Neural cell (in vitro differentiated cells): ENCODE results near the gene NUDT1. TPM values are rescaled to one million over a fixed set of nuclear protein-coding genes. Genes with fewer than 3 reads are reported as not detected.

Experiments used
- H2AFZ ChIP-seq: fragments of 200-600, 300-800 bp; sonication (generic), shearing (Covaris generic); 2 replicates; pipeline ENCODE4 v1.6.0; 2014; ENCODE audit warnings: low read depth, mild to moderate bottlenecking, antibody characterized with exemption, low read length, moderate library complexity
- H3F3A ChIP-seq: fragments of 200-600 bp; shearing (Covaris generic); 2 replicates; pipeline ENCODE4 v1.6.1; 2016; ENCODE audit warnings: mild to moderate bottlenecking, moderate library complexity, mixed read lengths, antibody characterized with exemption, low read length; ENCODE audit not compliant: insufficient read depth, poor library complexity, severe bottlenecking
- H3K27ac ChIP-seq: fragments of 200-600, 300-800 bp; sonication (generic), shearing (Covaris generic); 2 replicates; pipeline ENCODE4 v1.5.1; 2014; ENCODE audit warnings: mild to moderate bottlenecking, low read length, moderate library complexity
- H3K27me3 ChIP-seq: fragments of 300-800, 200-600 bp; sonication (generic), shearing (Covaris generic); 2 replicates; pipeline ENCODE4 v1.6.0; 2014; ENCODE audit warnings: mild to moderate bottlenecking, low read depth, low read length, moderate library complexity; ENCODE audit not compliant: insufficient read depth
- H3K36me3 ChIP-seq: fragments of 300-800, 200-600 bp; sonication (generic), shearing (Covaris generic); 2 replicates; pipeline ENCODE4 v1.5.1; 2014; ENCODE audit warnings: mild to moderate bottlenecking, antibody characterized with exemption, low read length, moderate library complexity; ENCODE audit not compliant: insufficient read depth
- H3K4me2 ChIP-seq: fragments of 300-800, 200-600 bp; sonication (generic), shearing (Covaris generic); 2 replicates; pipeline ENCODE4 v1.6.0; 2014; ENCODE audit warnings: mild to moderate bottlenecking, low read length
- H3K4me3 ChIP-seq: fragments of 300-800, 200-600 bp; sonication (generic), shearing (Covaris generic); 2 replicates; pipeline ENCODE4 v1.5.1; 2014; ENCODE audit warnings: mild to moderate bottlenecking, low read length, moderate library complexity
- H3K79me2 ChIP-seq: fragments of 200-600 bp; shearing (Covaris generic); replicated peaks from 2 replicates; pipeline ENCODE4 v1.6.0; 2014; ENCODE audit warnings: mild to moderate bottlenecking, low read length, moderate library complexity; ENCODE audit not compliant: insufficient read depth
- H3K9ac ChIP-seq: fragments of 300-800, 200-600 bp; sonication (generic), shearing (Covaris generic); 2 replicates; pipeline ENCODE4 v1.6.1; 2016; ENCODE audit warnings: mild to moderate bottlenecking, low read length, mixed read lengths
- H3K9me2 ChIP-seq: fragments of 200-600 bp; shearing (Covaris generic); 2 replicates; pipeline ENCODE4 v1.6.1; 2016; ENCODE audit warnings: mild to moderate bottlenecking, low read length, mixed read lengths; ENCODE audit not compliant: insufficient read depth
- H3K9me3 ChIP-seq: fragments of 200-600, 300-800 bp; sonication (generic), shearing (Covaris generic); 2 replicates; pipeline ENCODE4 v1.6.1; 2016; ENCODE audit warnings: mild to moderate bottlenecking, mixed run types, low read length, moderate library complexity, mixed read lengths
- H4K20me1 ChIP-seq: fragments of 200-600 bp; shearing (Covaris generic); 2 replicates; pipeline ENCODE4 v1.6.1; 2016; ENCODE audit warnings: mild to moderate bottlenecking, mixed run types; ENCODE audit not compliant: insufficient read depth
- CTCF ChIP-seq: fragments of 450-650 bp; IDR thresholded peaks from 2 replicates; pipeline ENCODE4 v1.5.1; 2014; ENCODE audit warnings: antibody characterized with exemption, mild to moderate bottlenecking, moderate library complexity; ENCODE audit not compliant: poor library complexity, severe bottlenecking
- EP300 ChIP-seq: fragments of 450-650 bp; conservative IDR thresholded peaks from 2 replicates; pipeline ENCODE4 v1.6.1; 2014; ENCODE audit warnings: antibody characterized with exemption, mild to moderate bottlenecking, moderate library complexity; ENCODE audit not compliant: poor library complexity, severe bottlenecking
- EZH2 ChIP-seq: fragments of 200-600, 300-800 bp; shearing (Covaris generic), sonication (generic); IDR thresholded peaks from 2 replicates; pipeline ENCODE4 v1.6.1; 2014; ENCODE audit warnings: antibody characterized with exemption, low read length, borderline replicate concordance, mild to moderate bottlenecking; ENCODE audit not compliant: insufficient read depth, poor library complexity, severe bottlenecking
- MXI1 ChIP-seq: fragments of 450-650 bp; conservative IDR thresholded peaks from 2 replicates; pipeline ENCODE4 v1.6.1; 2014; ENCODE audit warnings: antibody characterized with exemption, mild to moderate bottlenecking; ENCODE audit not compliant: poor library complexity, severe bottlenecking
- POLR2AphosphoS5 ChIP-seq: IDR thresholded peaks from 2 replicates; pipeline ENCODE4 v1.6.1; 2012
- RAD21 ChIP-seq: fragments of 450-650 bp; conservative IDR thresholded peaks from 2 replicates; pipeline ENCODE4 v1.6.1; 2014; ENCODE audit warnings: antibody characterized with exemption, mild to moderate bottlenecking, moderate library complexity
- REST ChIP-seq: IDR thresholded peaks from 2 replicates; pipeline ENCODE4 v1.6.1; 2012; ENCODE audit warnings: borderline replicate concordance
- SMC3 ChIP-seq: fragments of 450-650 bp; conservative IDR thresholded peaks from 2 replicates; pipeline ENCODE4 v1.6.1; 2014; ENCODE audit warnings: antibody characterized with exemption, mild to moderate bottlenecking, moderate library complexity; ENCODE audit not compliant: poor library complexity
- TAF1 ChIP-seq: IDR thresholded peaks from 2 replicates; pipeline ENCODE4 v1.6.1; 2012; ENCODE audit warnings: low read depth
- polyA plus RNA-seq: library from polyadenylated mRNA; depleted of rRNA; stranded (reverse); fragments of >200 nt; gene quantifications from 2 replicates; pipeline ENCODE4 v1.2.3, GENCODE V29; 2014

NUDT1 gene
- polyA plus RNA-seq, 1 donor from 2014 or later = 67.8 TPM

- Histone ChIP-seq H3K27ac (no peak overlapping the region), H2AFZ (no peak overlapping the region), H3K36me3 (no peaks in the 10 kb centered on the region), H3K9me2 (no peaks in the 10 kb centered on the region), H3K4me2 (no peak overlapping the region), H4K20me1 (no peaks in the 10 kb centered on the region), H3F3A (no peaks in the 10 kb centered on the region), H3K9me3 (no peaks in the 10 kb centered on the region), H3K79me2 (no peaks in the 10 kb centered on the region), H3K27me3 (no peaks in the 10 kb centered on the region), H3K4me3 (no peak overlapping the region), H3K9ac (no peak overlapping the region)
- TF ChIP-seq SMC3 (no peak), RAD21 (no peak), REST (no peak), EP300 (no peak), POLR2AphosphoS5 (no peak), MXI1 (no peak), TAF1 (no peak), EZH2 (no peak), CTCF (no peak)
Observed at GRCh38 chr7:2271273-2272026, 29.4 kb downstream of the NUDT1 start.

- no peaks in the 10 kb centered on the region for H3K9me2 ChIP-seq
- no peak overlapping the region for H3K9ac ChIP-seq
- no peak overlapping the region for H3K4me2 ChIP-seq
- no peaks in the 10 kb centered on the region for H3K79me2 ChIP-seq
- no peaks in the 10 kb centered on the region for H3K27me3 ChIP-seq
- H3K36me3 ChIP-seq = no peaks in the 10 kb centered on the region
- TF ChIP-seq MXI1 (no peak), TAF1 (no peak), SMC3 (no peak), POLR2AphosphoS5 (no peak), REST (no peak), RAD21 (no peak), CTCF (no peak), EZH2 (no peak), EP300 (no peak)
- no peak overlapping the region for H3K27ac ChIP-seq
- H3K9me3 ChIP-seq = no peaks in the 10 kb centered on the region
- no peaks in the 10 kb centered on the region for H4K20me1 ChIP-seq
- no peak overlapping the region for H2AFZ ChIP-seq
- H3K4me3 ChIP-seq = no peak overlapping the region
- H3F3A ChIP-seq = no peaks in the 10 kb centered on the region
Observed at GRCh38 chr7:2272031-2272430, 30.0 kb downstream of the NUDT1 start.
